Measurements from ENCODE around the gene CDHR4. TPM values are rescaled to one million over a fixed set of nuclear protein-coding genes. Genes with fewer than 3 reads are reported as not detected.
"Not testable (repeated sequence)": the region's sequence is repeated elsewhere in the genome, so short reads cannot be mapped to it uniquely, and the experiment has no call there.

CDHR4 gene
- total RNA-seq, 2 donors from 2014 or later: 0.20 TPM; not detected in 1

DNA sequence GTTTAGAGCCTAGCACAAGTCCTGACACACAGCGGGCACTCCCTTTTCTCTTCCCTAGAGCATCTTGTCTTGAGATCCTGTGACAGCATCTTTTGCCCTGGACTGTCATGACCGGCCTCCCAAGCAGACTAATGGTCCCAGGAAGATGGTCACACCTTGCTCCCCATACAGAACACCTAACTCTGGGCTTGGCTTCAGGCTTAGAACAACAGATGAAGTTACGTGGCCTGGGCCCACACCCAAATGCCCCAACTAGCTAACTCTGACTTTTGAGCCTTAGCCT lies 12.6 kb downstream of the CDHR4 start:
- Histone ChIP-seq H3K27ac (peak overlapping the region; percentile 95 to 99), H3K9me3 (no peaks in the 10 kb centered on the region), H3K27me3 (no peaks in the 10 kb centered on the region), H3K36me3 (no peaks in the 10 kb centered on the region), H3K4me3 (peak overlapping the region in 1 of 2 donors; percentile 96), H3K4me1 (peaks cover 0 to 34% of the 10 kb centered on the region in 2 donors)
- TF ChIP-seq, protein P1, sequence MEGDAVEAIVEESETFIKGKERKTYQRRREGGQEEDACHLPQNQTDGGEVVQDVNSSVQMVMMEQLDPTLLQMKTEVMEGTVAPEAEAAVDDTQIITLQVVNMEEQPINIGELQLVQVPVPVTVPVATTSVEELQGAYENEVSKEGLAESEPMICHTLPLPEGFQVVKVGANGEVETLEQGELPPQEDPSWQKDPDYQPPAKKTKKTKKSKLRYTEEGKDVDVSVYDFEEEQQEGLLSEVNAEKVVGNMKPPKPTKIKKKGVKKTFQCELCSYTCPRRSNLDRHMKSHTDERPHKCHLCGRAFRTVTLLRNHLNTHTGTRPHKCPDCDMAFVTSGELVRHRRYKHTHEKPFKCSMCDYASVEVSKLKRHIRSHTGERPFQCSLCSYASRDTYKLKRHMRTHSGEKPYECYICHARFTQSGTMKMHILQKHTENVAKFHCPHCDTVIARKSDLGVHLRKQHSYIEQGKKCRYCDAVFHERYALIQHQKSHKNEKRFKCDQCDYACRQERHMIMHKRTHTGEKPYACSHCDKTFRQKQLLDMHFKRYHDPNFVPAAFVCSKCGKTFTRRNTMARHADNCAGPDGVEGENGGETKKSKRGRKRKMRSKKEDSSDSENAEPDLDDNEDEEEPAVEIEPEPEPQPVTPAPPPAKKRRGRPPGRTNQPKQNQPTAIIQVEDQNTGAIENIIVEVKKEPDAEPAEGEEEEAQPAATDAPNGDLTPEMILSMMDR (IDR thresholded peaks at IDR 0.05): no peak
- no peak for DNase-seq (ENCODE audit: low spot score)

DNA sequence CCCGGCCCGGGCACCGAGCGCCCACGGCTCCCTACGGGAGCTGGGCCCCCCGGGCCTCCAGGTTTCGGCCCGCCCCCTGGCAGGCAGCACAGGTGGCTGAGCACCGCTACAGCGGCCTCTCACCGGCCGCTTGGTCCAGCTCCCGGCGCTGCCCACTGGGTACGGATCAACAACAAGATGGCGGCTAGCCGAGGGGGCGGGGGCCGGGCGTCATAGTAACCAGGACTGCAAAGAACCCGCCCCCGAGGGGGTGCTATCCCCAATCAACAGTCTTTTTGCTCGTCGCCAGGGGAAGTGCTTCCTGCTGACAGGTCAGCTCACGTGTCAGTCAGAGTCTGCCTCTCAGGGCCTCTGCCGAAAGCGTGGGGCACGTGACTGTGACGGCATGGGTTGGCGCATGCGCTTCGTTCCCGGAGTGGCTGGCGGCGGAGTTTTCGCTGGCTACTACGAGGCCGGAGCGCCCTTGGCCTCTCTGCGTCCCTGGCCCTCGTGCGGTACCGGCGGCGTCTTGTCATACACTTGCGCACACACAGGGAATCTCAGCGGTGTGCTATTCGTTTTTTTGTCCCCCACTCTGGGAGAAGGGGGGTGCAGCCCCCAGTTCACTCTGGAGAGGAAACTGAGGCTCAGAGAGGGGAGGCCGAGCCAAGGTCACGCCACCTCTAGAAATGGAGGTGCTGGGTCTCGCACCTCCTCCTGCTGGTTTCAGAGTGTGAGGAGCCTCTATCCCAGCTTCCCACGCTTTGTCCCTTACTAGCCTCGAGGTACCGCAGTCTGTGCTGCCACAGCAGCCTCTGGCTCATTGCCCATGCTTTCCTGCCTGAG lies 13.1 kb downstream of the CDHR4 start, which contains the start of gene IP6K1:
Gene IP6K1, minus strand, starts transcription at position 186 of the 825 bp plus-strand sequence. CDS start 38,502 bp downstream, outside the sequence.
- TF ChIP-seq, protein P1 (IDR thresholded peaks at IDR 0.05): no peak
- Histone ChIP-seq H3K4me3 (peak within 1 kb of the TSS; percentile 96 to 98), H3K27me3 (no peaks in the 10 kb centered on the region), H3K4me1 (peaks cover 0 to 39% of the 10 kb centered on the region in 2 donors), H3K36me3 (peaks cover 4% of the 10 kb centered on the region), H3K27ac (peak within 1 kb of the TSS; percentile 95 to 99), H3K9me3 (no peaks in the 10 kb centered on the region)
- DNase-seq (ENCODE audit: low spot score): peak; percentile 100

DNA sequence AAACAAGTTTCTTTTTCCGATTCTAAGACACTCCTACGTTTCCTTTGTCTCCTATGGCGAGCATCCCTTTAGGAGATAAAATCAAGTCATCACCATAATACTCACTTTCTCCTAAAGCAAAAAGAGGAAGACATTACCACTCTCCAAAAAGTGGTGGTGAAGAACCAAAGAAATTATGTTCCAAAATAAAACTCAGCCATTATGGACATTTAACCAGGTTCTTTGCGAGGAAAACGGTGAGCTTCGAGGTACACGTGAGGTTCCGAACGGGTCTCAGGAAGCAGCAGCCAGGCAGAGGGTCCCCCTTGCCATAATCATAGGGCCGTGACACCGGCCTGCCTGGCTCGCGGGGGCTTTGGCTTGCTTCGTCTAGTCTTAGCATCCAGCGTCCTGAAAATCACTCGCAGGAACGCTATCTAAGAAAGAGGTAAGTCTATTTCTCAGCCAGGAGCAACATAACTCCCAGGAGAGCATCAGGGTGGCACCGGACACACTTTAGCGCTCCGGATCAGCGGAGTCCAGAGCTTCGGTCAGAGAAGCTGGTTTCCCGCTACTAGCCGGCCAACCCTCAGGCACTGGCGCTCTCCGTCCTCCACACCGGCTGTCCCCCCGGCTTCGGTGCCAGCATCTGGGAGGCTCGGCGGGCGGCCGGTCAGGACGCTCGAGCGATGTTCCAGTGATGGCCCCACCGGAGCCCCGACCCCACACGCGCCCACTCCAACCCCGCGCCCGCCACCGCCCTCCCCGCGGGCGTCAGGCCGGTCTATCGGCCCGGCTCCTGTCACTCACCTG lies 13.9 kb downstream of the CDHR4 start:
- Histone ChIP-seq H3K4me3 (peak overlapping the region; percentile 96 to 98), H3K4me1 (peaks cover 0 to 46% of the 10 kb centered on the region in 2 donors), H3K36me3 (peaks cover 8% of the 10 kb centered on the region), H3K27ac (peak overlapping the region; percentile 95 to 99), H3K27me3 (no peaks in the 10 kb centered on the region), H3K9me3 (no peaks in the 10 kb centered on the region)
- TF ChIP-seq, protein P1 (IDR thresholded peaks at IDR 0.05): no peak
- DNase-seq (ENCODE audit: low spot score): no peak

DNA sequence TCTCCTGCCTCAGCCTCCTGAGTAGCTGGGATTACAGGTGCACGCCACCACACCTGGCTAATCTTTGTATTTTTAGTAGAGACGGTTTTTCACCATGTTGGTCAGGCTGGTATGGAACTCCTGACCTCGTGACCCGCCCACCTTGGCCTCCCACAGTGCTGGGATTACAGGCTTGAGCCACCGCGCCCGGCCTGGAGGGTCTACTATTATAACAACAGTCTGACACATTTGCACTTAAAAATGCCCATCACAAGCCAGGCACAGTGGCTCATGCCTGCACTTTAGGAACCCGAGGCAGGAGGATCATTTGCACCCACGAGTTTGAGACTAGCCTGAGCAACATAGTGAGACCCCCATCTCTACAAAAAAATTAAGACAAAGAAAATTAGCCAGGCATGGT lies 17.4 kb downstream of the CDHR4 start:
- not testable (repeated sequence) for H3K9me3 ChIP-seq; H3K36me3 ChIP-seq; H3K27me3 ChIP-seq; DNase-seq (ENCODE audit: low spot score); H3K27ac ChIP-seq; H3K4me3 ChIP-seq
- H3K4me1 ChIP-seq: peaks cover 0 to 48% of the 10 kb centered on the region in 2 donors

DNA sequence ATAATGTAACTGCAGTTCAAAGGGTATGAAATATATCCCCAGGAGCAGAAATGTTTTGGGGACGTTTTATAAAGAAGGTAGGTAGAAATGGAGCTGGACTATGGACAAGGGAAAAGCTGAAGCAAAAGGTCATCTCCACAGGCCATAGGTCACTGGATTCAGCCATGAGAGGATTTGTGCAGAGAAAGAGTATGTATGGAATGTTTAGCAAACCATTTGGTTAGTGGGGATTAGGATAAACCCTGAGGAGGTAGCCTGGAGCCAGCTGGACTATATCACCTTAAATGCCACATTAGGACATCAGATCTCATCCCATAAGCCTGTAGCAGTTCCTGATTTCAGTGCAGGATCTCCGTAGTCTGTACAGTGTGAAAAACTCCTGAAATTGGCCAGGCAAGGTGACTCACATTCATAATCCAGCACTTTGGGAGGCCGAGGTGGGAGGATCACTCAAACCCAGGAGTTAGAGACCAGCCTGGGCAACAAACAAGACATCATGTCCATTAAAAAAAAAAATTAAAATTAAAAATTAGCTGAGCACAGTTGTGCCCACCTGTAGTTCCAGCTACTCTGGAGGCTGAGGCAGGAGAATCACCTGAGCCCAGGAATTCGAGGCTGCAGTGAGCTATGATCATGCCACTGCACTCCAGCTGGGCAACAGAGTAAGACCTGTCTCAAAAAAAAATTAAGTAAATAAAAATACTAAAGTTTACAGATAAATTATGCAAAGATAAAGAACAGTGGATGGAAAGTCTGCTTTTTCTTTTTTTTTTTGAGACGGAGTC lies 18.1 kb downstream of the CDHR4 start:
- H3K9me3 ChIP-seq: no peaks in the 10 kb centered on the region
- peaks cover 8% of the 10 kb centered on the region for H3K36me3 ChIP-seq
- H3K27me3 ChIP-seq: no peaks in the 10 kb centered on the region
- DNase-seq (ENCODE audit: low spot score): no peak
- H3K4me3 ChIP-seq: no peak overlapping the region
- TF ChIP-seq, protein P1 (IDR thresholded peaks at IDR 0.05): no peak
- no peak overlapping the region for H3K27ac ChIP-seq
- H3K4me1 ChIP-seq: peaks cover 0 to 42% of the 10 kb centered on the region in 2 donors

DNA sequence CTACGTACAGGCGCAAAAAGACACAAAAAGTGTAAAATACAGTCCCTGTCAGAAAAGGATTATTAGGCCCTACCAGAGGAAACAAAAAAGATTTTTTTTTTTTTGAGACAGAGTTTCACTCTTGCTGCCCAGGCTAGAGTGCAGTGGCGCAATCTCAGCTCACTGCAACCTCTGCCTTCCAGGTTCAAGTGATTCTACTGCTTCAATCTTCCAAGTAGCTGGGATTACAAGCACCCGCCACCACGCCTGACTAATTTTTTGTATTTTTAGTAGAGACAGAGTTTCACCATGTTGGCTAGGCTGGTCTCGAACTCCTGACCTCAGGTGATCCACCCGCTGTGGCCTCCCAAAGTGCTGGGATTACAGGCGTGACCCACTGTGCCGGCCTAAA lies 18.7 kb downstream of the CDHR4 start:
- H3K9me3 ChIP-seq; H3K27ac ChIP-seq; H3K36me3 ChIP-seq; H3K4me3 ChIP-seq; H3K27me3 ChIP-seq; DNase-seq (ENCODE audit: low spot score): not testable (repeated sequence)
- peaks cover 0 to 42% of the 10 kb centered on the region in 2 donors for H3K4me1 ChIP-seq

Measured in right atrium auricular region (tissue), 2 donors.